ENCODE data around the gene TSPAN4. TPM values are rescaled to one million over a fixed set of nuclear protein-coding genes. Genes with fewer than 3 reads are reported as not detected.

The TSPAN4 gene
- total and polyA plus RNA-seq, 8 donors, result 10.5 to 116 (median 28.4) TPM

- WGBS, 5 donors, result 44 to 59% (median 46%) methylated on average over 18 to 28 of the region's 28 CpGs
- Histone ChIP-seq H3K4me1 (peaks cover 26 to 57% (median 48%) of the 10 kb centered on the region in 4 donors), H3K36me3 (peaks cover 0 to 5% (median 2%) of the 10 kb centered on the region in 4 donors), H3K9me3 (no peaks in the 10 kb centered on the region), H3K4me3 (no peak overlapping the region), H3K27me3 (peaks cover 0 to 42% (median 25%) of the 10 kb centered on the region in 3 donors), H3K27ac (no peak overlapping the region)
- no peak for DNase-seq
- intact Hi-C loops (cut with DNase I; ENCODE audit: low total_unique reads), result no loop called here
- no peak for TF ChIP-seq POLR2A (IDR thresholded peaks at IDR 0.05)
- TF ChIP-seq CTCF (IDR thresholded peaks at IDR 0.05), result no peak
- no peak for TF ChIP-seq POLR2AphosphoS5 (IDR thresholded peaks at IDR 0.05)
- TF ChIP-seq EP300 (IDR thresholded peaks at IDR 0.05), result no peak
These were observed 8.4 kb downstream of the TSPAN4 start for GRCh38 chr11:850775-851763.

DNA sequence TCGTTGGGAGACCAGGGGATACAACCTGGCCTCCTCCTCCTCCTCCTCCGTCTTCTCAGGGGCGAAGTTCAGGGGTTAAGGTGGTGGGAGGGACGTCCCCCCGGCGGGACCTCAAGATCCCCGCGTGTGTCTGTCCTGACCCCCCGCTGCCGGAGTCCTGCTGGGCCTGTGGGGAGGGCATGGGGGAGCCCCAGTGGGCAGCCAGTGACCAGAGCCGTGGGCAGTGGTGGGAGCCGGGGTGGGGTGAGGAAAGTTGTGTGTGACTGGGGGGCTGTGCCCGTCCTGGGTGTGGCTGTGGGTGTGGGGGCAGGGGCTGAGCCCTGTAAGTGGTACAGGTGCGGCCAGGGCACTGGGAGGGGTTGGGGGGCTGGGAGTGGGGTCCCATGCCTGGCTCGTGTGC is 10.1 kb downstream of the TSPAN4 start:
- Histone ChIP-seq H3K4me3 (no peak overlapping the region), H3K4me1 (peaks cover 26 to 40% (median 37%) of the 10 kb centered on the region in 4 donors), H3K36me3 (peaks cover 0 to 4% (median 0%) of the 10 kb centered on the region in 4 donors), H3K27ac (no peak overlapping the region), H3K9me3 (no peaks in the 10 kb centered on the region), H3K27me3 (peaks cover 0 to 35% (median 25%) of the 10 kb centered on the region in 3 donors)
- DNase-seq, result no peak
- 76 to 85% (median 83%) methylated on average over 13 to 15 of the region's 15 CpGs for WGBS, 5 donors
- TF ChIP-seq POLR2A (IDR thresholded peaks at IDR 0.05) (no peak), POLR2AphosphoS5 (IDR thresholded peaks at IDR 0.05) (no peak), EP300 (IDR thresholded peaks at IDR 0.05) (no peak), CTCF (IDR thresholded peaks at IDR 0.05) (no peak)
- intact Hi-C loops (cut with DNase I; ENCODE audit: low total_unique reads), result no loop called here

DNA sequence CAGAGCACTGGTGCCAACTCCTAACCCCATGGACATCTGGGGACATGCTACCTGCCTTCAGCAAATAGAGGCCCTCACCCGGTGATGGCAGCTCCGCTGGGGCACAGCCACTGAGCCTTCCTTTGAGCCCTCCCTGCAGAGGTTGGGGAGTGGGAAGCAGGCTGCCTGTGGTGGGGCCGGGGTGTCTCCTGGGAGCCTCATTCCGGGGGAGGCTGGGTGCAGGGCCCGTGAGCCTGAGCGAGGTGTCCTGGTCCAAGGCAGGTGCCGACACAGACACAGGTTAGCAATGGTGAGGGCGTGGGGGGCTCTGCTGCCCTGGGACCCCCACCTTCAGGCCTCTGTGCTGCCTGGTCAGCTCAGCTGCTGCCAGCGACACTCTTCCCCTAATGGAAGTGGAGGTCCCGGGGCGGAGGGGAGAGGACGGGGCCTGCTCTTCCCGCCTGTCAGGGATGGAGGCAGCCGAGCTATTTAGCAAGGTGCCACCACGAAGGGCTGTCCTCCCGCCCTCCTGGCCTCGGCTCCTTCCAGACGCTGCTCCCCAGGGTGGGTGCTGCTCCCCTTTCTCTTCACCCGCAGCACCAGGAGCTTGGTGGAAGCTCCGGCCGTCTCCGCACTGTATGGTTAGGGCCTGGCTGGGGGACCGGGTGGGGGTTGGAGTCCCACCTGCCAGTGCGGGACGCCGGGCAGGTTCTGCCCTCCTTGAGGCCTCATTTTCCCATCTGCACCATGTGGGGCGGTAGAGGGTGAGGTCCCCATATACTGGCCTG is 11.2 kb downstream of the TSPAN4 start:
- Histone ChIP-seq H3K27ac (no peak overlapping the region), H3K9me3 (no peaks in the 10 kb centered on the region), H3K4me3 (no peak overlapping the region), H3K4me1 (peaks cover 16 to 37% (median 26%) of the 10 kb centered on the region in 4 donors), H3K36me3 (peaks cover 0 to 4% (median 0%) of the 10 kb centered on the region in 4 donors), H3K27me3 (peaks cover 0 to 24% (median 19%) of the 10 kb centered on the region in 3 donors)
- no peak for DNase-seq
- intact Hi-C loops (cut with DNase I; ENCODE audit: low total_unique reads), result no loop called here
- no peak for TF ChIP-seq POLR2AphosphoS5 (IDR thresholded peaks at IDR 0.05)
- no peak for TF ChIP-seq POLR2A (IDR thresholded peaks at IDR 0.05)
- TF ChIP-seq CTCF (IDR thresholded peaks at IDR 0.05), result no peak
- no peak for TF ChIP-seq EP300 (IDR thresholded peaks at IDR 0.05)
- WGBS, 5 donors, result 90 to 95% (median 93%) methylated on average over 18 to 27 of the region's 27 CpGs

All from stomach (tissue), 9 donors.